Activated CD8-positive, alpha-beta memory T cell treated with anti-CD3 and anti-CD28 coated beads, Interleukin-2, amount 50 U/mL, for 4 hours (primary cell): ENCODE measurements around the gene GPC2.
"Not testable (repeated sequence)": the region's sequence is repeated elsewhere in the genome, so short reads cannot be mapped to it uniquely, and the experiment has no call there.

Experiments
- DNase-seq: peaks from one replicate; pipeline ENCODE4 v3.0.0-alpha.2; 2020

The GPC2 gene

GRCh38 chr7:100177045-100178001, at the start of gene GPC2, which contains the start of gene STAG3:
TSS of gene GPC2 (minus strand) at chr7:100177381. CDS start at chr7:100177199, 182 bp downstream.
TSS of gene STAG3 (plus strand) at chr7:100177918. CDS start at chr7:100180557, 2,639 bp downstream.
- DNase-seq: peak; percentile 97

GRCh38 chr7:100224891-100225290, 47.7 kb upstream of the GPC2 start:
- DNase-seq: not testable (repeated sequence)

GRCh38 chr7:100223376-100223927, 46.3 kb upstream of the GPC2 start:
- DNase-seq: not testable (repeated sequence)

GRCh38 chr7:100222445-100223132, 45.4 kb upstream of the GPC2 start:
- DNase-seq: no peak

- peak; percentile 28 for DNase-seq
Measured at GRCh38 chr7:100221767-100222444, 44.7 kb upstream of the GPC2 start.

GRCh38 chr7:100221231-100221718, 44.1 kb upstream of the GPC2 start:
- DNase-seq: peak; percentile 71

- DNase-seq: peak; percentile 19
Measured at GRCh38 chr7:100220586-100221230, 43.5 kb upstream of the GPC2 start.

- peak; percentile 41 for DNase-seq
Measured at GRCh38 chr7:100219801-100220585, 42.8 kb upstream of the GPC2 start, which contains the start of gene PVRIG. TSS of gene PVRIG (plus strand) at chr7:100219949. CDS start at chr7:100219971, 22 bp downstream.

- peak; percentile 26 for DNase-seq
Measured at GRCh38 chr7:100219271-100219737, 42.1 kb upstream of the GPC2 start.

GRCh38 chr7:100217934-100218333, 40.8 kb upstream of the GPC2 start:
- DNase-seq: peak; percentile 80

- DNase-seq: no peak
Measured at GRCh38 chr7:100215895-100216294, 38.7 kb upstream of the GPC2 start.

- not testable (repeated sequence) for DNase-seq
Measured at GRCh38 chr7:100214356-100214755, 37.2 kb upstream of the GPC2 start.

GRCh38 chr7:100213672-100214071, 36.5 kb upstream of the GPC2 start:
- no peak for DNase-seq

- DNase-seq: no peak
Measured at GRCh38 chr7:100212631-100213286, 35.6 kb upstream of the GPC2 start.

GRCh38 chr7:100211342-100211780, 34.2 kb upstream of the GPC2 start:
- peak; percentile 37 for DNase-seq

- DNase-seq: peak; percentile 32
Measured at GRCh38 chr7:100210805-100211204, 33.6 kb upstream of the GPC2 start.

GRCh38 chr7:100209493-100209892, 32.3 kb upstream of the GPC2 start:
- no peak for DNase-seq

GRCh38 chr7:100208911-100209408, 31.8 kb upstream of the GPC2 start:
- no peak for DNase-seq

- no peak for DNase-seq
Measured at GRCh38 chr7:100204454-100204853, 27.3 kb upstream of the GPC2 start.

GRCh38 chr7:100200693-100201092, 23.5 kb upstream of the GPC2 start:
- DNase-seq: no peak
